PFSK-1 (cell line): Measurements from ENCODE around the gene CD24.

ENCODE experiments used
- FOXP2 ChIP-seq: optimal IDR thresholded peaks from 2 replicates; pipeline ENCODE3; 2011; ENCODE audit warnings: borderline replicate concordance, control low read depth, inconsistent platforms; ENCODE audit not compliant: insufficient read depth; ENCODE audit errors: extremely low read length, extremely low read depth
- POLR2AphosphoS5 ChIP-seq: IDR thresholded peaks from 2 replicates; pipeline ENCODE4 v1.6.1; 2012; ENCODE audit warnings: low read depth, mild to moderate bottlenecking, control low read depth, low read length, moderate library complexity
- REST ChIP-seq, 2 experiments: IDR thresholded peaks; 2 replicates each; pipeline versions ENCODE4 v1.6.1 to v1.8.0; 2011 to 2012; ENCODE audit warnings: low read depth in 2 of 2, low read length in 2 of 2, control low read depth in 1 of 2, inconsistent platforms in 1 of 2, mild to moderate bottlenecking in 1 of 2, moderate library complexity in 1 of 2; ENCODE audit not compliant: insufficient read depth in 1 of 2
- SIN3A ChIP-seq: IDR thresholded peaks from 2 replicates; pipeline ENCODE4 v1.6.1; 2012; ENCODE audit warnings: mild to moderate bottlenecking, low read length, moderate library complexity, borderline replicate concordance; ENCODE audit not compliant: insufficient read depth
- TAF1 ChIP-seq: IDR thresholded peaks from 2 replicates; pipeline ENCODE4 v1.6.1; 2012; ENCODE audit warnings: low read length, control low read depth, borderline replicate concordance; ENCODE audit not compliant: insufficient read depth

The CD24 gene

GRCh38 chr6:107009499-107009898 is 35.0 kb upstream of the CD24 start:
- TF ChIP-seq TAF1 = no peak
- no peak for TF ChIP-seq POLR2AphosphoS5
- TF ChIP-seq FOXP2 = no peak
- TF ChIP-seq REST (IDR thresholded peaks at IDR 0.05; ENCODE audit: insufficient read depth in 1 of 2, low read depth in 2 of 2, low read length in 2 of 2) = no peak
- no peak for TF ChIP-seq SIN3A

GRCh38 chr6:106997392-106998158 is 23.0 kb upstream of the CD24 start:
- TF ChIP-seq POLR2AphosphoS5 (no peak), REST (IDR thresholded peaks at IDR 0.05; ENCODE audit: insufficient read depth in 1 of 2, low read depth in 2 of 2, low read length in 2 of 2) (no peak), FOXP2 (no peak), TAF1 (no peak), SIN3A (no peak)

- TF ChIP-seq TAF1 (no peak), SIN3A (no peak), REST (IDR thresholded peaks at IDR 0.05; ENCODE audit: insufficient read depth in 1 of 2, low read depth in 2 of 2, low read length in 2 of 2) (no peak), POLR2AphosphoS5 (no peak), FOXP2 (no peak)
These were observed 21.1 kb upstream of the CD24 start for GRCh38 chr6:106995640-106996039.

- no peak for TF ChIP-seq TAF1
- no peak for TF ChIP-seq REST (IDR thresholded peaks at IDR 0.05; ENCODE audit: insufficient read depth in 1 of 2, low read depth in 2 of 2, low read length in 2 of 2)
- TF ChIP-seq FOXP2 = no peak
- no peak for TF ChIP-seq POLR2AphosphoS5
- TF ChIP-seq SIN3A = no peak
These were observed 14.1 kb upstream of the CD24 start for GRCh38 chr6:106988664-106989063.
